HCT116 (cell line): ENCODE measurements around the gene UTS2R. TPM values are rescaled to one million over a fixed set of nuclear protein-coding genes. Genes with fewer than 3 reads are reported as not detected.

ENCODE experiments used
- ATAC-seq: fragments of 200-7000 bp; cut with Tn5 transposase; 2 replicates; pipeline ENCODE4 v1.9.1; 2020; ENCODE audit warnings: mild to moderate bottlenecking, moderate library complexity
- BruUV-seq: library from RNA; stranded (reverse); fragments of 400-500 nt; replicated peaks from 2 replicates; lab custom pipeline; 2021; lab: Mats Ljungman, UMichigan
- CTCF ChIA-PET: fragments of 300-600 bp; sonication (Branson Sonifier 250); formaldehyde crosslinking; loops from one replicate; lab custom pipeline; 2021; ENCODE audit warnings: antibody characterized with exemption; lab: Charles Lee
- POLR2A ChIA-PET: fragments of 300-600, 350-600 bp; sonication (Branson Sonifier 250); formaldehyde crosslinking; loops from one replicate; lab custom pipeline; 2021; ENCODE audit warnings: antibody characterized with exemption; lab: Charles Lee
- RAD21 ChIA-PET, 2 experiments: fragments of 300-600 bp; sonication (Branson Sonifier 250); formaldehyde crosslinking; loops; one replicate each; lab custom pipeline; 2023; ENCODE audit warnings: low total read pairs in 2 of 2; ENCODE audit not compliant: uncharacterized antibody in 2 of 2, unreplicated experiment in 2 of 2, low non-redundant PET in 1 of 2; lab: Charles Lee
- DNase-seq: peaks from one replicate; pipeline ENCODE4 v3.0.0-alpha.2; 2010; ENCODE audit warnings: low read depth, low spot score
- H2AFZ ChIP-seq: fragments of 200-600 bp; shearing (Covaris generic), sonication (generic); 2 replicates; pipeline ENCODE4 v1.6.1; 2017; ENCODE audit warnings: low read depth, mixed run types, mixed read lengths, antibody characterized with exemption, low read length; ENCODE audit not compliant: poor library complexity, severe bottlenecking
- H3K27ac ChIP-seq: 2 replicates; pipeline ENCODE4 v1.5.1; 2012; ENCODE audit warnings: low read depth, low read length
- H3K27me3 ChIP-seq: fragments of 200-600 bp; sonication (generic); 2 replicates; pipeline ENCODE4 v1.6.1; 2016; ENCODE audit warnings: mixed run types, low read length, mixed read lengths; ENCODE audit not compliant: insufficient read depth
- H3K36me3 ChIP-seq, 2 experiments: fragments of 200-500 bp in 1 of 2; fragments of 200-600 bp in 1 of 2; sonication (Bioruptor generic) in 1 of 2; sonication (generic) in 1 of 2; 2 replicates each; pipeline versions ENCODE4 v1.5.1 to v1.6.1; 2014 to 2016; ENCODE audit warnings: low read length in 2 of 2, inconsistent platforms in 1 of 2, mixed read lengths in 1 of 2, mixed run types in 1 of 2; ENCODE audit not compliant: insufficient read depth in 2 of 2, control insufficient read depth in 1 of 2
- H3K4me1 ChIP-seq, 2 experiments: fragments of 200-600 bp in 1 of 2; sonication (generic) in 1 of 2; 2 replicates each; pipeline versions ENCODE4 v1.5.1 to v1.6.1; 2012 to 2017; ENCODE audit warnings: low read length in 2 of 2, inconsistent platforms in 1 of 2, mild to moderate bottlenecking in 1 of 2, mixed read lengths in 1 of 2, mixed run types in 1 of 2, moderate library complexity in 1 of 2; ENCODE audit not compliant: insufficient read depth in 2 of 2, control insufficient read depth in 1 of 2
- H3K4me2 ChIP-seq: fragments of 200-600 bp; sonication (generic); 2 replicates; pipeline ENCODE4 v1.6.1; 2017; ENCODE audit warnings: mixed run types, low read length, mixed read lengths
- H3K4me3 ChIP-seq, 2 experiments: fragments of 200-600 bp in 1 of 2; sonication (generic) in 1 of 2; replicated peaks in 1 of 2; 2 replicates each; pipeline ENCODE4 v1.5.1; 2011 to 2016; ENCODE audit warnings: low read length in 2 of 2, control low read depth in 1 of 2, low read depth in 1 of 2, mild to moderate bottlenecking in 1 of 2, mixed read lengths in 1 of 2, mixed run types in 1 of 2
- H3K79me2 ChIP-seq: fragments of 200-600 bp; sonication (generic); 2 replicates; pipeline ENCODE4 v1.6.1; 2017; ENCODE audit warnings: mild to moderate bottlenecking, mixed run types, low read length, moderate library complexity, mixed read lengths; ENCODE audit not compliant: insufficient read depth
- H3K9ac ChIP-seq: fragments of 200-600 bp; sonication (generic); 2 replicates; pipeline ENCODE4 v1.6.1; 2016; ENCODE audit warnings: low read length, mixed read lengths
- H3K9me2 ChIP-seq: fragments of 200-600 bp; sonication (generic), shearing (Covaris generic); 2 replicates; pipeline ENCODE4 v1.6.1; 2017; ENCODE audit warnings: mixed run types, mild to moderate bottlenecking, moderate library complexity; ENCODE audit not compliant: insufficient read depth
- H3K9me3 ChIP-seq, 2 experiments: fragments of 200-500 bp in 1 of 2; fragments of 200-600 bp in 1 of 2; sonication (Bioruptor generic) in 1 of 2; sonication (generic) in 1 of 2; 2 replicates each; pipeline ENCODE4 v1.6.1; 2014 to 2017; ENCODE audit warnings: low read length in 2 of 2, mixed read lengths in 2 of 2, inconsistent platforms in 1 of 2, low read depth in 1 of 2, mild to moderate bottlenecking in 1 of 2, mixed run types in 1 of 2, moderate library complexity in 1 of 2; ENCODE audit not compliant: control insufficient read depth in 1 of 2, insufficient read depth in 1 of 2
- H4K20me1 ChIP-seq: fragments of 200-600 bp; sonication (generic), shearing (Covaris generic); 2 replicates; pipeline ENCODE4 v1.6.1; 2017; ENCODE audit warnings: mixed run types, mild to moderate bottlenecking, moderate library complexity; ENCODE audit not compliant: insufficient read depth
- CBX3 ChIP-seq: IDR thresholded peaks from 2 replicates; pipeline ENCODE4 v1.6.1; 2012; ENCODE audit warnings: low read depth
- EGR1 ChIP-seq: IDR thresholded peaks from 2 replicates; pipeline ENCODE4 v1.6.1; 2012; ENCODE audit warnings: low read depth
- ELF1 ChIP-seq: IDR thresholded peaks from 2 replicates; pipeline ENCODE4 v1.6.1; 2012; ENCODE audit warnings: low read depth, borderline replicate concordance
- EZH2 ChIP-seq: fragments of 200-600 bp; sonication (generic); IDR thresholded peaks from 2 replicates; pipeline ENCODE4 v1.6.1; 2017; ENCODE audit warnings: antibody characterized with exemption, mixed run types
- EZH2phosphoT487 ChIP-seq: fragments of 200-600 bp; IDR thresholded peaks from 2 replicates; pipeline ENCODE4 v1.6.1; 2018; ENCODE audit warnings: antibody characterized with exemption, borderline replicate concordance
- FOSL1 ChIP-seq: IDR thresholded peaks from 2 replicates; pipeline ENCODE4 v1.6.1; 2012; ENCODE audit warnings: low read depth
- JUND ChIP-seq: IDR thresholded peaks from 2 replicates; pipeline ENCODE4 v1.6.1; 2012
- POLR2A ChIP-seq: IDR thresholded peaks from 2 replicates; pipeline ENCODE4 v1.7.0; 2011; ENCODE audit warnings: borderline replicate concordance; ENCODE audit not compliant: insufficient read depth, insufficient read length; ENCODE audit errors: extremely low read depth
- POLR2AphosphoS5 ChIP-seq: IDR thresholded peaks from 2 replicates; pipeline ENCODE4 v1.6.1; 2011; ENCODE audit warnings: mild to moderate bottlenecking, low read depth, low read length, moderate library complexity
- RAD21 ChIP-seq: IDR thresholded peaks from 2 replicates; pipeline ENCODE4 v1.6.1; 2012; ENCODE audit warnings: low read depth, mild to moderate bottlenecking
- SIN3A ChIP-seq: IDR thresholded peaks from 2 replicates; pipeline ENCODE4 v1.6.1; 2012; ENCODE audit warnings: low read depth
- SRF ChIP-seq: IDR thresholded peaks from 2 replicates; pipeline ENCODE4 v1.6.1; 2012; ENCODE audit warnings: low read depth
- TCF7L2 ChIP-seq: IDR thresholded peaks from 2 replicates; pipeline ENCODE4 v1.7.0; 2011; ENCODE audit warnings: borderline replicate concordance, inconsistent platforms; ENCODE audit not compliant: insufficient read depth, insufficient read length; ENCODE audit errors: extremely low read depth
- YY1 ChIP-seq: IDR thresholded peaks from 2 replicates; pipeline ENCODE4 v1.6.1; 2011; ENCODE audit warnings: low read length, low read depth, moderate library complexity, mild to moderate bottlenecking; ENCODE audit not compliant: insufficient replicate concordance; ENCODE audit errors: extremely low read depth
- ZFX ChIP-seq: fragments of 450-650 bp; IDR thresholded peaks from 2 replicates; pipeline ENCODE4 v1.6.1; 2017
- intact Hi-C: fragments of 100-400 bp; cut with micrococcal nuclease; formaldehyde crosslinking; loops from 2 replicates; pipeline ENCODE4 v1.10.0; 2022
- total RNA-seq: library from RNA; stranded (reverse); gene quantifications from one replicate; pipeline ENCODE4 v1.2.1, GENCODE V29; 2021; ENCODE audit not compliant: unreplicated experiment
- TF ChIP-seq, protein P1 (sequence below), 3 experiments: fragments of 200-600 bp in 1 of 3; sonication (generic) in 1 of 3; IDR thresholded peaks in 2 of 3; conservative IDR thresholded peaks in 1 of 3; 2 replicates each; pipeline ENCODE4 v1.5.1; 2012 to 2017; ENCODE audit warnings: low read depth in 2 of 3, low read length in 2 of 3, antibody characterized with exemption in 1 of 3, borderline replicate concordance in 1 of 3, control low read depth in 1 of 3, mild to moderate bottlenecking in 1 of 3, mixed read lengths in 1 of 3, mixed run types in 1 of 3, moderate library complexity in 1 of 3; ENCODE audit not compliant: insufficient read depth in 1 of 3
- TF ChIP-seq, protein P2 (sequence below): IDR thresholded peaks from 2 replicates; pipeline ENCODE4 v1.6.1; 2012; ENCODE audit warnings: low read depth
- TF ChIP-seq, protein P3 (sequence below): IDR thresholded peaks from 2 replicates; pipeline ENCODE4 v1.6.1; 2012
- TF ChIP-seq, protein P4 (sequence below): IDR thresholded peaks from 2 replicates; pipeline ENCODE4 v1.6.1; 2011; ENCODE audit warnings: mild to moderate bottlenecking, low read length, moderate library complexity; ENCODE audit not compliant: insufficient replicate concordance; ENCODE audit errors: extremely low read depth

Gene UTS2R
- total RNA-seq, 1 experiment from 2014 or later, result not detected

DNA sequence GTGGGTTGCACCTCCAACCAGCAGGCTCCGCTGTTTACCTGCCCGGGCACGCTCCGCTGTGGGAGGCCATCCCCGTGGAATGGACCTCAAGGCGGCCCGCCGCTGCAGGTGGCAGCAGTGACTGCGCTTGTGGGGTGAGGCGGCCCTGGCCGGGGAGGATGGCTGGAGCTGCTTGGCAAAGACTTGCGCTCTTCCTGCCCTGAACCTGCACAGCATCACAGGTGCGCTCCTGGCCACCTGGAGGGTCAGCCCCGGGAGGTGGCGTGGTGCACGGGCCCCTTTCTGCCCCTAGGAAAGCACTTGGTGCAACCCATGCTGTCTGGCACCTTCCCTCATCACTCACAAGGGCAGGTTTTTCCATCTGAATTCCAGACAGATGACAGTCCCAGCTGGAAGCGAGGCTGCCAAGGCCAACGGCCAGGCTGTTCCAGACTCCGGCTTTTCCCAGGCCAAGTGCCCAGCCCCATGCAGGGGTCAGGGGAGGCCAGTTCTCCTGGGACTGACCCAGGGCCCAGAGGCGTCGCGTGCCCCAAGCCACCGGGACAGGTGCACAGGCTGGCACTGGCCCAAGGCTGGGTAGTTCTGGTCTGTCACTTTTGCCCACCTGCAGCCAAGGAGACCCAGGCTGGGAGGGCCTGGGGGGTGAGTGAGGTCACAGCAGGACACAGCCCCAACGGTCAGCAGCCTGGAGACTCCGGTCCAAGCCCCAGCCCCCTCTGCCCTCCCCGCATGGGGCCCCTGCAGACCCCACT lies 13.3 kb downstream of the UTS2R start:
- H3K4me2 ChIP-seq, result peak overlapping the region; percentile 60
- H3K9ac ChIP-seq, result peak overlapping the region; percentile 31; the same call in 1 of the 2 replicates
- no peak overlapping the region for H2AFZ ChIP-seq
- no peaks in the 10 kb centered on the region for H4K20me1 ChIP-seq
- H3K36me3 ChIP-seq, result no peaks in the 10 kb centered on the region
- ChIA-PET CTCF (interaction anchor here (1.3 kb wide), 1 partner anchor 34 kb away, joined by 3 read pairs; no protein-coding TSS in a partner anchor), RAD21 (no interaction called here), POLR2A (no interaction called here)
- H3K9me3 ChIP-seq, result no peaks in the 10 kb centered on the region
- H3K27me3 ChIP-seq, result no peaks in the 10 kb centered on the region
- ATAC-seq, result peak; percentile 76
- no TSS peak for BruUV-seq
- no peak for DNase-seq
- intact Hi-C loops, result no loop called here
- peak overlapping the region; percentile 43 for H3K27ac ChIP-seq
- no peaks in the 10 kb centered on the region for H3K79me2 ChIP-seq
- peak overlapping the region; percentile 16 to 36 for H3K4me3 ChIP-seq
- H3K9me2 ChIP-seq, result no peaks in the 10 kb centered on the region
- H3K4me1 ChIP-seq, result peaks cover 15 to 33% of the 10 kb centered on the region in 2 experiments
- TF ChIP-seq SRF (no peak), ZFX (0 out of 2 replicates have a peak, but pooled peaks have one; percentile 8), EGR1 (no peak), POLR2AphosphoS5 (0 out of 2 replicates have a peak, but pooled peaks have one; percentile 21), YY1 (peak; percentile 4), RAD21 (peak; percentile 59), EZH2 (no peak), FOSL1 (no peak), EZH2phosphoT487 (no peak), CBX3 (no peak), TCF7L2 (peak; percentile 75), ELF1 (no peak), JUND (no peak), POLR2A (no peak), SIN3A (no peak)
- TF ChIP-seq, protein P1, sequence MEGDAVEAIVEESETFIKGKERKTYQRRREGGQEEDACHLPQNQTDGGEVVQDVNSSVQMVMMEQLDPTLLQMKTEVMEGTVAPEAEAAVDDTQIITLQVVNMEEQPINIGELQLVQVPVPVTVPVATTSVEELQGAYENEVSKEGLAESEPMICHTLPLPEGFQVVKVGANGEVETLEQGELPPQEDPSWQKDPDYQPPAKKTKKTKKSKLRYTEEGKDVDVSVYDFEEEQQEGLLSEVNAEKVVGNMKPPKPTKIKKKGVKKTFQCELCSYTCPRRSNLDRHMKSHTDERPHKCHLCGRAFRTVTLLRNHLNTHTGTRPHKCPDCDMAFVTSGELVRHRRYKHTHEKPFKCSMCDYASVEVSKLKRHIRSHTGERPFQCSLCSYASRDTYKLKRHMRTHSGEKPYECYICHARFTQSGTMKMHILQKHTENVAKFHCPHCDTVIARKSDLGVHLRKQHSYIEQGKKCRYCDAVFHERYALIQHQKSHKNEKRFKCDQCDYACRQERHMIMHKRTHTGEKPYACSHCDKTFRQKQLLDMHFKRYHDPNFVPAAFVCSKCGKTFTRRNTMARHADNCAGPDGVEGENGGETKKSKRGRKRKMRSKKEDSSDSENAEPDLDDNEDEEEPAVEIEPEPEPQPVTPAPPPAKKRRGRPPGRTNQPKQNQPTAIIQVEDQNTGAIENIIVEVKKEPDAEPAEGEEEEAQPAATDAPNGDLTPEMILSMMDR (IDR thresholded peaks at IDR 0.05 in 2 of 3, conservative IDR thresholded peaks at IDR 0.05 in 1 of 3; ENCODE audit: borderline replicate concordance in 1 of 3, insufficient read depth in 1 of 3, low read depth in 2 of 3, low read length in 2 of 3), result peak; percentile 44 to 55 (median 45); a peak in 5 of 6 replicates
- TF ChIP-seq, protein P2, sequence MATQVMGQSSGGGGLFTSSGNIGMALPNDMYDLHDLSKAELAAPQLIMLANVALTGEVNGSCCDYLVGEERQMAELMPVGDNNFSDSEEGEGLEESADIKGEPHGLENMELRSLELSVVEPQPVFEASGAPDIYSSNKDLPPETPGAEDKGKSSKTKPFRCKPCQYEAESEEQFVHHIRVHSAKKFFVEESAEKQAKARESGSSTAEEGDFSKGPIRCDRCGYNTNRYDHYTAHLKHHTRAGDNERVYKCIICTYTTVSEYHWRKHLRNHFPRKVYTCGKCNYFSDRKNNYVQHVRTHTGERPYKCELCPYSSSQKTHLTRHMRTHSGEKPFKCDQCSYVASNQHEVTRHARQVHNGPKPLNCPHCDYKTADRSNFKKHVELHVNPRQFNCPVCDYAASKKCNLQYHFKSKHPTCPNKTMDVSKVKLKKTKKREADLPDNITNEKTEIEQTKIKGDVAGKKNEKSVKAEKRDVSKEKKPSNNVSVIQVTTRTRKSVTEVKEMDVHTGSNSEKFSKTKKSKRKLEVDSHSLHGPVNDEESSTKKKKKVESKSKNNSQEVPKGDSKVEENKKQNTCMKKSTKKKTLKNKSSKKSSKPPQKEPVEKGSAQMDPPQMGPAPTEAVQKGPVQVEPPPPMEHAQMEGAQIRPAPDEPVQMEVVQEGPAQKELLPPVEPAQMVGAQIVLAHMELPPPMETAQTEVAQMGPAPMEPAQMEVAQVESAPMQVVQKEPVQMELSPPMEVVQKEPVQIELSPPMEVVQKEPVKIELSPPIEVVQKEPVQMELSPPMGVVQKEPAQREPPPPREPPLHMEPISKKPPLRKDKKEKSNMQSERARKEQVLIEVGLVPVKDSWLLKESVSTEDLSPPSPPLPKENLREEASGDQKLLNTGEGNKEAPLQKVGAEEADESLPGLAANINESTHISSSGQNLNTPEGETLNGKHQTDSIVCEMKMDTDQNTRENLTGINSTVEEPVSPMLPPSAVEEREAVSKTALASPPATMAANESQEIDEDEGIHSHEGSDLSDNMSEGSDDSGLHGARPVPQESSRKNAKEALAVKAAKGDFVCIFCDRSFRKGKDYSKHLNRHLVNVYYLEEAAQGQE, result no peak
- TF ChIP-seq, protein P3, sequence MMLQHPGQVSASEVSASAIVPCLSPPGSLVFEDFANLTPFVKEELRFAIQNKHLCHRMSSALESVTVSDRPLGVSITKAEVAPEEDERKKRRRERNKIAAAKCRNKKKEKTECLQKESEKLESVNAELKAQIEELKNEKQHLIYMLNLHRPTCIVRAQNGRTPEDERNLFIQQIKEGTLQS, result no peak
- TF ChIP-seq, protein P4, sequence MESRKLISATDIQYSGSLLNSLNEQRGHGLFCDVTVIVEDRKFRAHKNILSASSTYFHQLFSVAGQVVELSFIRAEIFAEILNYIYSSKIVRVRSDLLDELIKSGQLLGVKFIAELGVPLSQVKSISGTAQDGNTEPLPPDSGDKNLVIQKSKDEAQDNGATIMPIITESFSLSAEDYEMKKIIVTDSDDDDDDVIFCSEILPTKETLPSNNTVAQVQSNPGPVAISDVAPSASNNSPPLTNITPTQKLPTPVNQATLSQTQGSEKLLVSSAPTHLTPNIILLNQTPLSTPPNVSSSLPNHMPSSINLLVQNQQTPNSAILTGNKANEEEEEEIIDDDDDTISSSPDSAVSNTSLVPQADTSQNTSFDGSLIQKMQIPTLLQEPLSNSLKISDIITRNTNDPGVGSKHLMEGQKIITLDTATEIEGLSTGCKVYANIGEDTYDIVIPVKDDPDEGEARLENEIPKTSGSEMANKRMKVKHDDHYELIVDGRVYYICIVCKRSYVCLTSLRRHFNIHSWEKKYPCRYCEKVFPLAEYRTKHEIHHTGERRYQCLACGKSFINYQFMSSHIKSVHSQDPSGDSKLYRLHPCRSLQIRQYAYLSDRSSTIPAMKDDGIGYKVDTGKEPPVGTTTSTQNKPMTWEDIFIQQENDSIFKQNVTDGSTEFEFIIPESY, result no peak
